Activated T-cell treated with anti-CD3 and anti-CD28 coated beads for 4 hours (primary cell): ENCODE results near the gene PRDM11.

ENCODE experiments used
- DNase-seq: peaks from one replicate; pipeline ENCODE4 v3.0.0-alpha.2; 2020

PRDM11 gene

DNA sequence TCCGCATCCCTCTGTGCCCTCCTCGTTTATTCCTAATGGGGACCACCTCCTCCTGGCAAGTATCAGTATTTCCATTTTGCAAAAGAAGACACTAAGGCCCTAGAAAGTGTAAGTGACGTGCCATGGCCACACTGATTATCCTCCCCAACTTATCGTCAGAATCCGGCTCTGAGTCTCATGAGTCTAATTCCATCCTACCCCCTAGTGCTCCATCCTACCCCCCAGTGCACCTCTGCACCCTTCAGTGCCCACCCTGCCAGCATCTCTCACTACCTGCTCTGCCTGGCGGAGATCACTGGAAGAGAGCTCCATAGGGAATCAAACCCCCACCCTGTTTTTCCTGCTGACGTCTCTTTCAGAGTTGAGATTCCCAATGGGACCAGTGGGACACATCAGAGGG is 31.8 kb downstream of the PRDM11 start:
- DNase-seq: no peak

DNA sequence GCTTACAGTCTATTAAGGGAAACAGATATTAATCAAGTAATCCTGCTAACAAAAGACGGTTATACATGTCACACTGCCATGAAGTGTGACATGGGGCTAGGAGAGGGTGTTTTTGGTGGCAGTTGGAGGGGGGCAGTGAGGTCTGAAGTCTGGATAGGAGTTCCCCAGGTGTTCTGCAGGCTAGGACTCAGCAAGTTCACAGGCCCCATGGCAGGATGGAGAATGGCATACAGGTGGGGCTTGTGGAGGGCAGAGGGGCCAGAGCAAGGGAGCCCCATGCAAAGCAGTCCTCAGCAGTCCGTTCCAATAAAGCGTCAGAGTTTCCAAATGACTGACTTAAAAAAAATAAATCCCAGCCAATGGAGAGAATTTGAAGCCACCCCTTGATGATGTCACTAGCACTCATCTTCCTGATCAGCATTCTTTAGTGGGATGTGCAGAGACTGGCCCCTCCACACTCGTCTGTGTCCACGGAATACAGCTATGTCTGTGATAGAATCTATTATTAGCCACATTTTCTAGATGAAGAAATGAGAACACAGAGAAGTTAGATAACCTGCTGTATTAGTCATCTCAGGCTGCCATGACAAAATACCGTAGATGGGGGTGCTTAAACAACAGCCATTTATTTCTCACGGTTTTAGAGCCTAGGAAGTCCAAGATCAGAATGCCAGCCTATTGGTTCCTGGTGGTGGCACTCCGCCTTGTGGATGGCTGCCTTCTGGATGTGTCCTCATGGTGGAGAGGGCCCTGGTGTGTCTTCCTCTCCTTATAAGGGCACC is 32.6 kb downstream of the PRDM11 start:
- DNase-seq: no peak

DNA sequence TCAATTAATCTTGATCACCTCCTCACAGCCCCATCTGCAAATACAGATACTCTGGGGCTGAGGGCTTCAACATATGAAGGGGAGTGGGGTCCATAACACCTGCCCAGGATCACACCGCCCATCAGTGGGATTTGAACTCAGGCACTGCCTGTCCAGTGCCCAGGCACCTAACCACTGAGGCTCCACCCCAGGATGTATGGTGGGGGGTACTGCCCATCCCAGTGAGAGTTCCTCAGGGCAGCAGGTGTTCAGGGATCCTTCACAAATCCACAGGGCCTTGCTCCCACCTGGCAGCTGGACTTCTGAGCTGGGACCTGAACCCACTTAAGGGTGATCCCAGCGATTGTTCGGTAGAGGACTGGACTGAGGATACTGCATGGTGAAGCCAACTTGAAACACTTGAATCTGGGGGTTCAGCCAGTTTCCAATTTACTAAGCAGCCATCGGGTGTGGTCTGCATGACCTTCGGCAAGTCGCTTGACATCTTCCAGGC is 33.3 kb downstream of the PRDM11 start:
- no peak for DNase-seq

DNA sequence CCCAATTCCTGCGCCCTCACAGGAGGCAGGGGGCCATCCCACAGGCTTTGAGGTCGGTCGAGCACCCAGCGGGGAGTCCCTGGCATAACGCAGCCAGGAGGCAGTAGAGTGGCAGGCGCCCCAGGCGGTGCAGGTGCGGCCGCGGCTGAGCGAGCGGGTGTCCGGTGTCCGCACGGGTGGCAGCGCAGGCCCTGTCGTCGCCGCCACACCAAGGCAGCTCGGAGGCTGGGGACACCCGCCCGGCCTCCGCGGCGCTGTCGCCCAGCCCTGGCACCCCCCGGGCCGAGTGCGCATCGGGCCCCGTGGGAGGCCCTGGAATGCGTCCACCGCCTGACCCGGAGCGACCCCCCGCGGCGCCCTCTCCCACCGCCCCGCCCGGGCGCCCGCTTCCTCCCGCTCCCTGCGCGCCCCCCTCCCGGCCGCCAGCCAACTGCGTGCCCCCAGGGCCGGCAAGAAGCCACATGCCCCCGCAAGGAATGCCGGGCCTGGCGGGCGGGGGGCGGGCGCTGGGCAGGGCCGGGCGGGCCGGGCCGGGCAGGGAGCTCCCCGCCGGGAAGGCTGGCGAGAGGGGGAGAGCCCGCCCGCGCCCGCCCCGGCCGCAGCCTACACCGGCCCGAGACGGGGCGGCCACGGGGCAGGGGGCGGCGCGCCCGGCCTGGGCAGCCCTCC is 33.9 kb downstream of the PRDM11 start:
- DNase-seq: no peak

DNA sequence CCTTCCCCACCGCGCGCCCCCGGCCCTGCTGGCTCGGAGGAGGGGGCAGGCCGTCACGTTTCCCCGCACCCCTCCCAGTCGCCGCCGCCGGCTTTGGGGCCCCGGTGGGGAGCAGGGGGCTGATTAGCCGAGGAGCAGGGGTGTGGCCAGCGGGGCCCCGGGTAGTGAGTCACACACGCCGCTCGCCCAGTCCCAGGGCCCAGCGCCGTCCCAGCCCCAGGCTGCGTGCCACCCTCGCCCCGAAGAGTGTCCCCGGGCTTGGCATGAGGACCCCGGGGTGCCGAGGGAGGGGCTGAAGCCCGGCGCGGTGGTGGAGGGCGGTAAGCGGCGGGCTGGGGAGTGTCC is 34.4 kb downstream of the PRDM11 start:
- peak; percentile 20 for DNase-seq

DNA sequence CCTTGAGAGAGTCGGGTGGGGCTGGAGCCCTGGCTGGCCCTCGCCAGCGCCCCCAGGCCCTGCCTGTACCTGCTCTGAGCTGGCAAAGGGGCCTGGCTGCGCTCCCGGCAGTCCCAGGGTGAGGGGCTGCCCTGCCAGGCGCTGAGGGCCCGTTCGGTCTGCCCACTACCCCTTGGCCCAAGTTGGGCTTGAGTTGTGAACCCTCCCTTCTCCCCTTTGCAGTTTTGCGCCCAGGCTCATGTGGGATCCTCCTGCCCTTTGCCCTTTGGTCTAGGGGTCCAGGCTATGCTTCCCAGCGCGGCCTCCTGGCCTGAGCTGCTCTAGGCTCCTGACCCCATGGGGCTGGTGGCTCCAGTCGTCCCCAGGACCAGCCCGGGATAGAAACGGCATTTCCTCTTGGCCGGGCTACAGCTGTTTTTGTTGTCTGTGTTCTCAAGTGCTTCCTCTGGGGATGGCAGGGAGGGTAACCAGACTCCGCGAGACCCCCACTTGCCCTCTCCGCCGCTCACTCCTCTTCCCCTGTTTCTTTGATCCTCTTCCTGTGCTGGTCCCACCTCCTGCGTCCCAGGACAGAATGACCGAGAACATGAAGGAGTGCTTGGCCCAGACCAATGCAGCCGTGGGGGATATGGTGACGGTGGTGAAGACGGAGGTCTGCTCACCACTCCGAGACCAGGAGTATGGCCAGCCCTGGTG is 34.9 kb downstream of the PRDM11 start:
- no peak for DNase-seq

DNA sequence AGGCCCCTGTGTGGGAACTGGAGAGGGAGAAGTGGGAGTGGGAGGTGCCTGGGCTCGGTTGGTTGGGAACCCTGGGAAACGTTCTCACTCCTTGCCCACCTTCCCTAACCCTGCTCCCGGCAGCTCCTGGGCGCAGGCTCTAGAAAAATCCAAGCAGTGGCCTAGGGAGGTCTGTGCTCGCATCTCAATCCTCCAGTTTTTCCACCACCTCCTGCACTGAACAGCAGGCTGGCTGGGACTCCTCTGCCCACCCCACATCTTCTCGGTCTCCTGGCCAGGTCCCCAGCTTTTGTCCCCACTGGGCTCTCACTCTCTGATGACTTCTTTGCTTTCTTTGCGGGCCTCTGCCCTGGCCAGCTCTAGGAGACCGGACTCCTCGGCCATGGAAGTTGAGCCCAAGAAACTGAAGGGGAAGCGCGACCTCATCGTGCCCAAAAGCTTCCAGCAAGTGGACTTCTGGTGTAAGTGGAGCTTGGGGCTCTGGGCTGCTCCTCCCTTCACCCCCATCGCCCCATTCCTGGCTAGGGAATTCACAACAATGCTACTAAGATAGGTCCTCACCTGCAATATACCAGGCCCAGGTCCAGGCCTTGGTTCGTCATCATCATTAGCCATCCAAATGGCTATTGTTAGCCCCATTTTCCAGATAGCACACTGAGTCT is 35.6 kb downstream of the PRDM11 start:
- DNase-seq: no peak

DNA sequence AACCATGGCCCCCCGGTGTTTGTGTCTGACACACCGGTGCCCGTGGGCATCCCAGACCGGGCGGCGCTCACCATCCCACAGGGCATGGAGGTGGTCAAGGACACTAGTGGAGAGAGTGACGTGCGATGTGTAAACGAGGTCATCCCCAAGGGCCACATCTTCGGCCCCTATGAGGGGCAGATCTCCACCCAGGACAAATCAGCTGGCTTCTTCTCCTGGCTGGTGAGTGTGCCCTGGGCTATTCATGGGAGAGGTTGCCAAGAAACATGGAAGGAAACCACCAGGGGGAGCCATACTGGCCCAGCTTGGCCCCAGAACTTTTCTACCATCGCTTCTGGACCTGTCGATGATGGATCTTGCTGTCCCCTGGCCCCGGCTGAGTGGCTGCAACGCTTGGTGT is 36.5 kb downstream of the PRDM11 start:
- DNase-seq: no peak

DNA sequence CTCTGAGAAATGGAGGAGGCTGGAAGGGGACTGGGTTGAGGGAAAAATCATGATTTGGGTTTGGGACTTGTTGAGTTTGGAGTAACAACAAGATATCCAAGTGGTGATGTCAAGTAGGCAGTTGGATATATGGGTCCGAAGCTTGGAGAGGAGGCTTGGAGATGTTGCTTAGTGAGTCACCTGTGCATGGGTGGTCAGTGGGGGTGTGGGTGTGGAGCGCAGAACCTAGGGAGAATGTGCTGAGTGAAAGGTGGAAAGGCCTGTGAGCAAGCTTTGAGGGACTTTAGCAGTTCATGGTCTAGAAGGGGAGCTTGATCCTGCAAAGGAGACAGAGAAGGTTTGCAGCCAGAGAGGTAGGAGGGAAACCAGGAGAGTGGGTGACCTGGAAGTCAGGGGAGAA is 38.2 kb downstream of the PRDM11 start:
- DNase-seq: no peak

DNA sequence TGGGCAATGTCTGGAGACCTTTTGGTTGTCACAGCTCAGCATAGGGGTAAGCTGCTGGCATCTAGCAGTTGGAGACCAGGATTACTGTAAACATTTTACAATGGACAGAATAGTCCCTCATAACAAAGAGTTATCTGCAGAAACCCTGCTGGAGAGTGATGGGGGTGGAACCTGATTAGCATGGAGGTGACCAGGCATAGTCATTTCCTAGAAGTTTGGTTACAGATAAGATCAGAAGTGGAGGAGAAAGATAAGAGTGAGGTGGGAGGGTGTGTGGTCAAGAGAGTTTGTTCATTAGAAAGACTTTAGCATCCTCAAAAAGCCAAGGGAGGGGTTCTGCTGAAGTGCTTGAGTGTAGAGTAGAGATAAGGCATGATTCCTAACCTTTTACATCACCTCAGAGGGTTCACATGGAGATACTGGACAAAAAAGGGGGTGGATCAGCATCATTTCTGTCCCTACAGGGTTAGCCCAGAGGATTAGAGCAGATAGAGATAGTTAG is 38.8 kb downstream of the PRDM11 start:
- no peak for DNase-seq

DNA sequence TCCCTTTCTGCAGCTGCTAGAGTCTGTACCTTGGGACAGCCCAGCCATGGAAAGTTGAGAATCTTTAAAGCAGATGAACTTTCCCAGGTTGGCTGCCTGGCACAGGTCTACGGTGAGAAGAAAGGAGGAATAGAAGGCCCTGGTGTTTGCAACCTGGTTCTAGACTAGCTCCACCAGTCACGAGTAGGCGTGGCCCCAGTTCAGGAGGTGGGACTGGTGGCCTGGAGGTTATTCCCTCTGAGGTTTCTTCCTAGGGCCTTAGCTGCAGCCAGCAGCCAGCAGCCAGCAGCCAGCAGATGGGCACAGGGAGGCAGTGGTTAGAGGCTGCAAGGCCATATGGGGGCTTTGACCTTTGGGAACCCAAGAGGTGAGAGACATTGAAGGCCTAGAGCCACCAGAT is 40.9 kb downstream of the PRDM11 start:
- DNase-seq: no peak

DNA sequence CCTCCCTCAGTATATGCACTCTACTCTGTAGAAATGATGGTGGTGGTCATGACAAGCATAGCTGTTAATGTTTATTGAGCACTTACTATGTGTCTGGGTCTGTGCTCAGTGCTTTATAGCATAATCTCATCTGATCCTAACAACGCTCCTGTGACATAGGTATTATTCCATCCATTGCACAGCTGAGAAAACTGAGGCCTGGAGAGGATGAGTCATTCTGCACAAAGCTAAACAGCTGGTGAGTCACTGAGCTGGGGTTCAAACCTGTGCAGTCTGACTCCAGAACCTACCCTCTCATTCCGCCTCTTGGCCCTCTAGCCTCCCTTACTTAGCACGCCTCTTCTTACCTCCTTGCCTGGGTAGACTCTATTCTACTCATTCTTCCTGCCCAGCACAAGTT is 41.7 kb downstream of the PRDM11 start:
- DNase-seq: no peak

DNA sequence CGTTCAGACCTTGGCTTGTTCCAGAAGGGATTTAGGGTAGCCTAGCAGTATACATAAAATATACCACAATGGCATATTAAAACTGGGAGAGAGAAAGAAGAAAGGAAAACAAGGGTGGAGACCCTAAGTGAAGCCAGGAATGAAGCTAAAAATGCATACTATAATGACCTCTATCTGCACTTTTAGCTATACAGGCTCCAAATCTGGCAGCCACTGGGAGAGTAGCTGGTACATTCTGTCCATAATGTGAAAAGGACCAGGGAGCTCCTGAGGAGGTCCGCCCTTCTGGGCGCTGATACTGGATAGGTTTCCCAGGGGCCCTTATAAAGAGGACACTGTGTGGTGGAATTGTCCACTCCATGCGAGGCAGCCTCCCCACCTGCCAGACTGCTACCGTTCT is 42.8 kb downstream of the PRDM11 start:
- no peak for DNase-seq

DNA sequence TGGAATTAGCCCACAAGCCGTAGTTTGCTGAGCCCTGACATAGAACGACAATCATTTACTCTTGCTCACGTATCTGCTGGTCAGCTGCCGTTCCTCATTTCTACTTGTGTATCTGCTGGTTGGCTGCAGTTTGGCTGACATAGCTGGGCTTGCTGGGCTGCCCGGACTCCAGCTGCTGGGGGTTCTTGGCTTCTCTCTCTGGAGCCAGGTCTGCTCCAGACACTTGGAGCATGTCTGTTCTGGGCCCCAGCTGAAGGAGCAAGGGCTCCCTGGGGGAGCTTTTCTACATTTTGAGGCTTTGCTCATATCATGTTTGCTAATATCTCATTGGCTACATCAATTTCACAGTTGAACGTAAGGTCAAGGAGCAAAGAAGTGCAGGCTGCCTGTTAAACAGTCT is 47.3 kb downstream of the PRDM11 start:
- no peak for DNase-seq

DNA sequence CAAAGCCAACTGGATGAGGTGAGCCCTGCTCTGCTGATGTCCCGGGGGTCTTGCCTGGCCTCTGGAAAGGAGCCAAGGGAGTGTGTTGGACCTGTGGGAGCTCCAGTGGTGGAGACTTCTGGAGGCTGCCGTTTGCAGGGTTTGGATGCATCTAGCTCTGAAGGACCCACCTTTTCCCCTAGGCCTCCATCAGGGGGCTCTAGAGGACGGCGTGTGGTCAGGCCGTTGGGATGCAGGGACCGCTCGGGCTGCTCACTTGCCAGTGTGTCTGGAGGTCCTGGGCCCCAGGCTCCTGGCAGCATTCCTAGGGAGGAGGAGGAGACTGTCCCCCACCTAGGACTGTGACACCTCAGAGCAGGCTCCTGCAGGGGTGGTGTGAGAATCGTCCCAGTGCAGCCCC is 58.3 kb downstream of the PRDM11 start:
- DNase-seq: no peak

DNA sequence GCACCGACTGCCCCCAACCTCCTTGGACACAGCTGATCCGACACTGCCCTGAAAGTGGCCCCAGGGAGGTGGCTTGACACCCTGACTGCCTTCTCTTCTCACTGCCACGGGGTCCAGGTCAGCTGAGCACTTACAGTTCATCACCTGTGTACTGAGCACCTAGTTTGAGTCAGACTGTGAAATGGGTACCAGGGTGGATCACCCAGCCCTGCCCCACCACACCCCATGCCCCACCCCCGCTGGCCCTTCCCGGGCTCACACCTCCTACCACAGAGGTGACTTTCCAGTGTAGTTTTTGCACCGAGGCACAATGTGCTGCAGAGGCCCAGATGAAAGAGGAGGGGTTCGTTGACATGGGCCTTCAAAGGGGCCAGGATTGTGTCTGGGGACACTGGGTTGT is 59.5 kb downstream of the PRDM11 start:
- no peak for DNase-seq

DNA sequence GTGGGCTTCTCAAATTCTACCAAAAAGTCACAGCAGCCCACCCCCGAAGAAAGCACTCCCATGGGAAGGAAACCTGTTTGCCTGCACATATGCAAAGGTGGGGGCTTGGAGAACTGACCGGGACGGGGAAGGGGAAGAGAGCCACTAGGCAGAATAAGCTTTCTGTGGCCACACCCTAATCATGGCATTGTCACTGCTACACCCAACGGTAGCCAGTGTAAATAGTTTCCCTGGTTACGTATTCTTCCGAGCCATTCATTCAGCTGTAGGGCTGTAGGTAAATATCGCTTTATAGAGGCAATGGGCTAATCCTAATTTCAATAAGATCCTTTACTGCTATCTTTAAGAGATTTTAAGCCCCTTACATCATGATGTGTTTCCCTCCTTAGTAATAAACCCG is 61.7 kb downstream of the PRDM11 start:
- DNase-seq: no peak

DNA sequence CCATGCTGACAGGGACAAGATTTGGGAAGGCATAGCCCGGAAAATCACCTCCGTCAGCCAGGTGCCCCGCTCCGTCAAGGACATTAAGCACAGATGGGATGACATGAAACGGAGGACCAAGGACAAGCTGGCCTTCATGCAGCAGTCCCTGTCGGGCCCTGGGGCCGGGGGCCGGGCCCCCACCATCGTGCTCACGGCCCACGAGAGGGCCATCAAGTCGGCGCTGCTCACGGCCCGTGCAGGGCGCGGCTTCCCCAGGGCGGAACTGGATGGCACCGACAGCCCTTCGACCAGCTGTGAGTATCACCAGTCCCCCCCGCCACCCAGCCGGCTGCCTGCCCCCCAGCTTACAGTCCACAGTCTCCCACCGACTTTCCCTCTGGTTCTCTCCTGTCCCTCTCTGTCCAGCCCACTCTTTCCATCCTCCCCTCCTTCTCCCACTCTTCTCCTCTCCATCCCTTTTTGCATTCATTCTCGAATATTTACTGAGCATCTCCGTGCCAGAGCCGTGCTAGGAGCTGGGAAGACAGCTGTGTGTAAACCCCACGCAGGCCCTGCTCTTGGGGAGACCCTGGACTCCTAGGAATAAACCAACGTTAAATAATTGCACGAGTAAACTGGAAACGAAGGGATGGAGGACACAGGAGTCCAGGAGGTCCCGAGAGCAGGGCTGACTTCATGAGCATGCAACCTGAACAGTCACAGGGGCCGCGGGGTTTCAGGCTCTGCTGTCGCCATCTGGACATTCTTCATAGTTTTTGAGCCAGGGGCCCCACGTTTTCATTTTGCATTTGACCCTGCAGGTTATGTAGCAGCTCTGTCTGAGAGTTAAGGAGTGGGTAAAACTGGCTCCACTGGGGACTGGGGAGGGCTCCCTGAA is 62.8 kb downstream of the PRDM11 start:
- no peak for DNase-seq

DNA sequence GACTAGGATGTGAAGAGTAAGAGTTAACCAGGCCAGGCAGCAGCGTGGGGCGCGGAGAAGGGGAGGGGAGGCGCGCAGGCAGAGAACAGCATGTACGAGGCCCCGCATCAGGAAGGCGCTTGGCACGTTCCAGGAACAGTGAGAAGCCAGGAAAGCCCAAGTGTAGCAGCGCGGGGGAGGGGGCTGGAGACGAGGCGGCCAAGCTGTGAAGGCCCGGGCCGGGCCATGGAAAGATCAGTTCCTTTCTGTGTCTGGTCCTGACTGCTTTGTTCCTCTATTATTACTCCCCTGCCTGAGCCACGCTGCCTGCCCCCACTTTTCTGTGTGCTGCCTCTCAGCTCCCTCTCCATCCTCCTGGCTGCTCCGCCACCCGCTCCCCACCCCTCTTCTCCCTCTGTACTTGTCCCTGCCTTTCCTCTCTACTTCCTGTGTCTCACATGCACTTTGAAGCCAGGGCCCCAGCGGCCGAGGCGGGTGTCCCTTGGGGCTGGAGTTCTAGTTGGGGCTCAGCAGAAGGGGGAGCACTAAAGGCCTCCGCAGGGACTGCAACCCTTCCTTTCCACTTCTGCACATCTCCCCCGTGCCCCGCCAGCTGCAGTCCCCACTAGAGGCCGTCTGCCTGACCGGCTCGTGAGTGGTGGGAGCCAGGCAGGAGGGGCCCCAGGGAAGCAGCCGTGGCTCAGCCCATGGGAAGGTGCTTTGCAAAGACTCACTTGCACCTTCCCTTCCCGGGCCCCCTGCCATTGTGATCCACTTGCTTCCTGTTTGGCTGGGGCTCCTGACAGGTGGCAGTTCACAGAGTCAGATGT is 63.7 kb downstream of the PRDM11 start:
- no peak for DNase-seq

DNA sequence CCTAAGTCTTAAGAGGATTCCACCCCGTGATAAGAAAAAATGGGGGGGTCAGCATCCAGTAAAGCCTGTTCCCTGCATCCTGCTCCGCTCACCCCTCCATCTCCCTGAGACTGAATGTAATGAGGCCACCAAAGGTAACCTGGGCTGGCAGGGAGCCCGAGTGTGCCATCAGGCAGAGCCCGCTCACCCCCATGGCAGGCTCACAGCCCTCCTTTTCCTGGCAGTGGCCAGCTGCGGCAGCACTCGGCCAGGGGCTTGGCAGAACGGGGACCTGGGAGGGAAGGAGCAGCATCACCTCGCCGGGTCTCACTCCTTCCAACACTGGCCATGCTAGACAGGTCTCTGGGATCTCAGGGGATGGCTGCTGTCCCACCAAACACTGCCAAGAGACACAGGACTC is 64.4 kb downstream of the PRDM11 start:
- DNase-seq: no peak

DNA sequence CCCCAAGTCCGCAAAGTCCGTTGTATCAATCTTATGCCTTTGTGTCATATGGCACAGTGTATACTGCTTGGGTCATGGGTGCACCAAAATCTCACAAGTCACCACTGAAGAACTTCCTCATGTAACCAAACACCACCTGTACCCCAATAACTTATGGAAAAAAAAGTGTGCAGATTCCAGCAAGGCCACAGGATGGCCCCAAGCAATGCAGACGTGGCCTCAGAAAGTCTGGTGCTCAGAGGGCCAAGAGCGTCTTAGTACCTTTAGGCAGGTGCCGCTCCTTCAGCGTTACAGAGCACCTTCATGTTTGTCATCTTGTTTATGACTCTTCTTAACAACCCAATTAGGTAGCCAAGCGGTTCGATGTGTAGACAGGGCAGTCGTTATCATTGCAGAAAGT is 65.3 kb downstream of the PRDM11 start:
- DNase-seq: no peak
